GM12872 (cell line): ENCODE data around the gene MAP4K4.

Source experiments
- CTCF ChIP-seq: IDR thresholded peaks from 3 replicates; pipeline ENCODE4 v1.5.1; 2011; ENCODE audit warnings: low read depth, mild to moderate bottlenecking, low read length, moderate library complexity; ENCODE audit not compliant: insufficient read depth

The MAP4K4 gene

GRCh38 chr2:101827246-101827645 is 129.7 kb downstream of the MAP4K4 start:
- no peak for TF ChIP-seq CTCF

GRCh38 chr2:101828257-101828656 is 130.8 kb downstream of the MAP4K4 start:
- no peak for TF ChIP-seq CTCF

- TF ChIP-seq CTCF = no peak
Measured at GRCh38 chr2:101828673-101829334, 131.3 kb downstream of the MAP4K4 start.

GRCh38 chr2:101829429-101829828 is 131.9 kb downstream of the MAP4K4 start:
- TF ChIP-seq CTCF = no peak

GRCh38 chr2:101830146-101830545 is 132.6 kb downstream of the MAP4K4 start:
- TF ChIP-seq CTCF = no peak

GRCh38 chr2:101830555-101830954 is 133.0 kb downstream of the MAP4K4 start:
- TF ChIP-seq CTCF = no peak

- TF ChIP-seq CTCF = peak; percentile 78
Measured at GRCh38 chr2:101831351-101831865, 133.9 kb downstream of the MAP4K4 start.

GRCh38 chr2:101832114-101832513 is 134.6 kb downstream of the MAP4K4 start:
- TF ChIP-seq CTCF = no peak
